ENCODE results near the gene SPDYA. TPM values are rescaled to one million over a fixed set of nuclear protein-coding genes. Genes with fewer than 3 reads are reported as not detected.

SPDYA gene
- polyA plus RNA-seq, 3 donors: 0.15 TPM; not detected in 2

DNA sequence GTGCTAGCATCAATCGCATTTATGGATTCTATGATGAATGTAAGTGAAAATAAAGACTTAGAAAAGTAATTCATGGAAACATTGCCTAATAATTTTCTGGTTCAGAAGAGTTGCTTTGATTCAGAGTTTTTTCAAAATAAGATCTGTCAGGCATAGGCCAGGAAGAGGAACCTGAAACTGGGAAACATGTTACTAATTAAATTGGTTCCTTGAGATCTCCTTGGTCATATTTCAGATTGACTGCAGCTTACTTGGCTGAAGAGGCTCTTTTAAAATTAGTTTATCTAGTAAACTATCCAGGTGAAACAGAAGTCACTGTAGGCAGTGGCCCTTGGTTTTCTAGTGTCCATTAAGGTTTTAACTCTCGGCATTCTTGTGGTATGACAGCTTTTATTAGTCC lies 31.6 kb upstream of the SPDYA start:
- peaks cover 15% of the 10 kb centered on the region for H3K4me1 Mint-ChIP-seq
- peak in 1 of 3 donors; percentile 13 for DNase-seq
- Histone ChIP-seq H4K20me1 (ENCODE audit: insufficient read depth, low read length) (peaks cover 98% of the 10 kb centered on the region), H3K27ac (ENCODE audit: low read depth in 1 of 2, low read length in 2 of 2) (peak overlapping the region in 1 of 2 donors; percentile 34), H3K9ac (ENCODE audit: insufficient read depth, low read length, poor library complexity, severe bottlenecking) (no peak overlapping the region), H2AFZ (ENCODE audit: insufficient read depth, low read depth, low read length, poor library complexity, severe bottlenecking) (no peak overlapping the region), H3K36me3 (replicated peaks in 1 of 2; ENCODE audit: control insufficient read depth in 1 of 2, insufficient read depth in 2 of 2, low read length in 2 of 2) (peaks cover 71 to 79% of the 10 kb centered on the region in 2 donors), H3K79me2 (ENCODE audit: insufficient read depth, low read length) (peaks cover 70% of the 10 kb centered on the region), H3K4me3 (replicated peaks in 1 of 3; ENCODE audit: low read depth in 2 of 3, low read length in 3 of 3) (no peak overlapping the region), H3K27me3 (ENCODE audit: control insufficient read depth in 2 of 2, insufficient read depth in 2 of 2, low read length in 2 of 2) (no peaks in the 10 kb centered on the region), H3K9me3 (replicated peaks in 1 of 2; ENCODE audit: control insufficient read depth in 1 of 2, insufficient read depth in 1 of 2, low read length in 2 of 2) (no peaks in the 10 kb centered on the region), H3K4me1 (ENCODE audit: control insufficient read depth in 1 of 2, insufficient read depth in 2 of 2, low read length in 2 of 2) (peaks cover 12 to 18% of the 10 kb centered on the region in 2 donors), H3K4me2 (replicated peaks; ENCODE audit: extremely low read depth, low read length, poor library complexity, severe bottlenecking) (no peak overlapping the region)
- no CpG with 5 or more reads among the region's 2 CpGs for WGBS (ENCODE audit: insufficient coverage)
- no peak for TF ChIP-seq CTCF (IDR thresholded peaks at IDR 0.05)
- H3K9me3 Mint-ChIP-seq: no peaks in the 10 kb centered on the region
- H3K4me3 Mint-ChIP-seq: no peak overlapping the region
- H3K27me3 Mint-ChIP-seq (ENCODE audit: low read depth in 3 of 3): peaks cover 0 to 3% (median 0%) of the 10 kb centered on the region in 3 donors
- peaks cover 56 to 72% of the 10 kb centered on the region in 2 donors for H3K36me3 Mint-ChIP-seq
- intact Hi-C loops (cut with micrococcal nuclease): no loop called here
- peak overlapping the region in 3 of 7 donors; percentile 6 to 43 (median 16) for H3K27ac Mint-ChIP-seq

DNA sequence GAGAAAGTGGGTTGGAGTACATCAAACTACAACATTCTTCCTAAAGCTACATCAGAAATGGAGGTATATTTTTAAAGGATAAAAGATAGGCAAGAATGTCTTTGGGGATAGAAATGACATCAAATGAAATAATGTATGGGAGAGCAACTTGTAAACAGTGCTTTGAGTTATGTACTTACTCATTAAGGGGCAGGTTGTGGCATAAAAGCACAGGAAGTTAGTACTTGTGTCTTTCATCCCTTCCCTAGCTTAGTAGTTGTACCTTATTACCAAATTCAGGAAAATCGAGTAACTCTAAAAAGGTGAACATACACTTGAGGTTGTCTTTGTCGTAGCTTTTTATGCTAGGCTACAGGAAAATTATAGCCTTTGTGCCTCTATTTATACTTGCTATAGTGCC lies 30.1 kb upstream of the SPDYA start:
- peaks cover 12 to 14% of the 10 kb centered on the region in 2 donors for H3K4me1 ChIP-seq (ENCODE audit: control insufficient read depth in 1 of 2, insufficient read depth in 2 of 2, low read length in 2 of 2)
- no peak for TF ChIP-seq CTCF (IDR thresholded peaks at IDR 0.05)
- H3K36me3 ChIP-seq (replicated peaks in 1 of 2; ENCODE audit: control insufficient read depth in 1 of 2, insufficient read depth in 2 of 2, low read length in 2 of 2): peaks cover 85 to 94% of the 10 kb centered on the region in 2 donors
- no peak overlapping the region for H3K4me3 ChIP-seq (replicated peaks in 1 of 3; ENCODE audit: low read depth in 2 of 3, low read length in 3 of 3)
- no peak overlapping the region for H3K27ac ChIP-seq (ENCODE audit: low read depth in 1 of 2, low read length in 2 of 2)
- H3K27ac Mint-ChIP-seq: no peak overlapping the region
- peaks cover 0 to 3% (median 0%) of the 10 kb centered on the region in 3 donors for H3K27me3 Mint-ChIP-seq (ENCODE audit: low read depth in 3 of 3)
- H3K4me2 ChIP-seq (replicated peaks; ENCODE audit: extremely low read depth, low read length, poor library complexity, severe bottlenecking): no peak overlapping the region
- H3K36me3 Mint-ChIP-seq: peaks cover 62 to 86% of the 10 kb centered on the region in 2 donors
- H4K20me1 ChIP-seq (ENCODE audit: insufficient read depth, low read length): peaks cover 96% of the 10 kb centered on the region
- H3K79me2 ChIP-seq (ENCODE audit: insufficient read depth, low read length): peaks cover 55% of the 10 kb centered on the region
- no peak overlapping the region for H3K9ac ChIP-seq (ENCODE audit: insufficient read depth, low read length, poor library complexity, severe bottlenecking)
- no CpG with 5 or more reads among the region's 2 CpGs for WGBS (ENCODE audit: insufficient coverage)
- no peaks in the 10 kb centered on the region for H3K9me3 Mint-ChIP-seq
- H3K4me1 Mint-ChIP-seq: peaks cover 10% of the 10 kb centered on the region
- H2AFZ ChIP-seq (ENCODE audit: insufficient read depth, low read depth, low read length, poor library complexity, severe bottlenecking): no peak overlapping the region
- intact Hi-C loops (cut with micrococcal nuclease): no loop called here
- no peaks in the 10 kb centered on the region for H3K9me3 ChIP-seq (replicated peaks in 1 of 2; ENCODE audit: control insufficient read depth in 1 of 2, insufficient read depth in 1 of 2, low read length in 2 of 2)
- no peak for DNase-seq
- H3K4me3 Mint-ChIP-seq: no peak overlapping the region
- H3K27me3 ChIP-seq (ENCODE audit: control insufficient read depth in 2 of 2, insufficient read depth in 2 of 2, low read length in 2 of 2): no peaks in the 10 kb centered on the region

All from CD14-positive monocyte (primary cell).